GM12864 (cell line): Measurements from ENCODE around the gene CALD1.
A peak's percentile ranks its signal among the peaks of the same experiment; 100 is the strongest.

ENCODE experiments used
- DNase-seq: peaks from one replicate; pipeline ENCODE4 v3.0.0-alpha.2; 2011; ENCODE audit warnings: low read depth
- H3K4me3 ChIP-seq: 2 replicates; pipeline ENCODE4 v1.5.1; 2011; ENCODE audit warnings: mild to moderate bottlenecking, low read depth, low read length, control low read depth
- CTCF ChIP-seq: IDR thresholded peaks from 2 replicates; pipeline ENCODE4 v1.5.1; 2011; ENCODE audit warnings: low read depth, mild to moderate bottlenecking, moderate library complexity, low read length, control low read depth, inconsistent platforms; ENCODE audit errors: missing control alignments

Gene CALD1

GRCh38 chr7:134925766-134926165 is 146.3 kb downstream of the CALD1 start:
- H3K4me3 ChIP-seq = no peak overlapping the region
- no peak for TF ChIP-seq CTCF
- no peak for DNase-seq

- no peak overlapping the region for H3K4me3 ChIP-seq
- TF ChIP-seq CTCF = no peak
- DNase-seq = no peak
Observed at GRCh38 chr7:134926396-134926795, 147.0 kb downstream of the CALD1 start.

GRCh38 chr7:134927076-134927475 is 147.6 kb downstream of the CALD1 start:
- no peak overlapping the region for H3K4me3 ChIP-seq
- no peak for DNase-seq
- TF ChIP-seq CTCF = no peak

GRCh38 chr7:134927723-134928122 is 148.3 kb downstream of the CALD1 start:
- no peak for TF ChIP-seq CTCF
- H3K4me3 ChIP-seq = no peak overlapping the region

GRCh38 chr7:134928554-134928953 is 149.1 kb downstream of the CALD1 start:
- TF ChIP-seq CTCF = no peak
- no peak for DNase-seq
- H3K4me3 ChIP-seq = no peak overlapping the region

More at GRCh38 chr7:134927723-134928122, 148.3 kb downstream of the CALD1 start:
- no peak for DNase-seq

- no peak overlapping the region for H3K4me3 ChIP-seq
- TF ChIP-seq CTCF = no peak
- DNase-seq = no peak
Observed at GRCh38 chr7:134931487-134931886, 152.1 kb downstream of the CALD1 start.

- H3K4me3 ChIP-seq = peak overlapping the region; percentile 48
- TF ChIP-seq CTCF = no peak
- no peak for DNase-seq
Observed at GRCh38 chr7:134932707-134933370, 153.4 kb downstream of the CALD1 start.
